Measurements from ENCODE around the gene PBX3.
A peak's percentile ranks its signal among the peaks of the same experiment; 100 is the strongest.

PBX3 gene

DNA sequence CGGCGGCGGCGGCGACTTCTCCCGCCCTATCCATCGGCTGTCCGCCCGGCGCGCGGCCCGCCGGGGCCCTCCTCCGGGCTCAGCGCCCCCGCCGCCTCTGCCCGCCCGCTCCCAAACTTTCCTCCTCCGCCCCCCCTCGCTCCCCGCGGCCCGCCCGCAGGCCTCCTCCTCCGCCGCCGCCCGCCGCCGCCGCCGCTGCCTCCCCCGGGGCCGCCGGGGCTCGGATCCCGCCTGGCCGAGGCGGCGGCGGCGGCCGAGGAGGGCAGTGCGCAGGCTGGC, 460 bp upstream of the PBX3 start:
- Histone ChIP-seq H3K9me2 (replicated peaks; ENCODE audit: low read depth, low read length) (no peaks in the 10 kb centered on the region), H3F3A (ENCODE audit: low read depth) (no peaks in the 10 kb centered on the region), H3K4me2 (ENCODE audit: low read depth, low read length, poor library complexity, severe bottlenecking) (no peak overlapping the region), H4K20me1 (ENCODE audit: insufficient read depth, low read length, poor library complexity, severe bottlenecking) (peaks cover 37% of the 10 kb centered on the region), H3K36me3 (ENCODE audit: insufficient read depth, low read length) (no peaks in the 10 kb centered on the region), H3K9ac (ENCODE audit: low read depth, low read length, poor library complexity, severe bottlenecking) (no peak overlapping the region), H3K27me3 (ENCODE audit: insufficient read depth, low read length, poor library complexity, severe bottlenecking) (no peaks in the 10 kb centered on the region), H3K9me3 (ENCODE audit: insufficient read depth, low read depth, low read length) (no peaks in the 10 kb centered on the region), H3K4me3 (ENCODE audit: low read length, poor library complexity, severe bottlenecking) (peak overlapping the region; percentile 78), H2AFZ (ENCODE audit: low read length) (no peak overlapping the region), H3K79me2 (ENCODE audit: insufficient read depth, low read length) (peaks cover 45% of the 10 kb centered on the region), H3K4me1 (ENCODE audit: insufficient read depth, low read length, poor library complexity, severe bottlenecking) (peaks cover 31% of the 10 kb centered on the region)
- TF ChIP-seq CTCF (conservative IDR thresholded peaks at IDR 0.05; ENCODE audit: low read length) (no peak), EZH2phosphoT487 (IDR thresholded peaks at IDR 0.05; ENCODE audit: borderline replicate concordance) (no peak)

DNA sequence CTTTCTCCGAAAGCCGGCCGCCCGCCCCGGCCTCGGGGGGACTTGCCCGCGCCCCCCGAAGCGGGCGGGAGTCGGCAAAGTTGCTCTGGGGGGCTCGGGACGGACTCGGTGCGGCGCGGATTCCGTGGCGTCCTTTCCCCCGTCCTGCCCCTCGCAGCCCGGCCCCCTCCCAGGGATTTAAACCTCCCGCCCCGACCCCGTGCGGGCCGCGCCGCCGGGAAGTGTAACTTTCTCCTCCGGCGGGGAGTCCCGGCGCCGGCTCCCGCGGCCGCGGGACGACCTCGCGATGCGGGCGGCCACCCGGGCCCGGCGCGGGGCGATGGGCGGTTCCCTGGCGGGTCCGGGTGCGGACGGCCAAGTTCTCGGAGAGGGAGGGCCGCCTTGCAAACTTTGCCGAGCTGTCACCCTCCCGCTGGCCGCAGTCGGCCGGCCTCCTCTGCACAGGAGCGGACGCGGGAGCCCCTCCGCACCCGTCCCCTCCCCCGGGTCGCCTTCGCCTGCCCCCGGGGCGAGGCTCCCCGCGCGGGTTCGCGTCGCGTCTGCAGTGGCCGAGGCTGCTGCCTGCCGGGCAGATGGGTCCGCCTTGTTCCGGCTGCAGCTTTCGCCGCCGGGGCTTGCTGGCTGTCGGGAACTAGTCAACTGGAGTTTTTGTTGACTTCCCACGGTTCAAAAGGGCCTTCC, 732 bp downstream of the PBX3 start:
- no peaks in the 10 kb centered on the region for H3K9me2 ChIP-seq (replicated peaks; ENCODE audit: low read depth, low read length)
- H3K79me2 ChIP-seq (ENCODE audit: insufficient read depth, low read length), result peaks cover 57% of the 10 kb centered on the region
- peaks cover 49% of the 10 kb centered on the region for H4K20me1 ChIP-seq (ENCODE audit: insufficient read depth, low read length, poor library complexity, severe bottlenecking)
- peak overlapping the region; percentile 84 for H3K4me2 ChIP-seq (ENCODE audit: low read depth, low read length, poor library complexity, severe bottlenecking)
- H2AFZ ChIP-seq (ENCODE audit: low read length), result peak overlapping the region; percentile 53; the same call in 1 of the 2 replicates
- H3K36me3 ChIP-seq (ENCODE audit: insufficient read depth, low read length), result no peaks in the 10 kb centered on the region
- H3K4me3 ChIP-seq (ENCODE audit: low read length, poor library complexity, severe bottlenecking), result peak overlapping the region; percentile 79
- no peaks in the 10 kb centered on the region for H3K9me3 ChIP-seq (ENCODE audit: insufficient read depth, low read depth, low read length)
- peak overlapping the region; percentile 91 for H3K9ac ChIP-seq (ENCODE audit: low read depth, low read length, poor library complexity, severe bottlenecking)
- TF ChIP-seq CTCF (conservative IDR thresholded peaks at IDR 0.05; ENCODE audit: low read length) (no peak), EZH2phosphoT487 (IDR thresholded peaks at IDR 0.05; ENCODE audit: borderline replicate concordance) (no peak)
- H3K27me3 ChIP-seq (ENCODE audit: insufficient read depth, low read length, poor library complexity, severe bottlenecking), result no peaks in the 10 kb centered on the region
- peaks cover 43% of the 10 kb centered on the region for H3K4me1 ChIP-seq (ENCODE audit: insufficient read depth, low read length, poor library complexity, severe bottlenecking)
- peaks cover 7% of the 10 kb centered on the region; the same call in 1 of the 2 replicates for H3F3A ChIP-seq (ENCODE audit: low read depth)

- peak overlapping the region; percentile 79 for H3K4me3 ChIP-seq (ENCODE audit: low read length, poor library complexity, severe bottlenecking)
Measured at GRCh38 chr9:125748446-125749099, 1.4 kb downstream of the PBX3 start.

More at GRCh38 chr9:125748446-125749099, 1.4 kb downstream of the PBX3 start:
- no peaks in the 10 kb centered on the region for H3K27me3 ChIP-seq (ENCODE audit: insufficient read depth, low read length, poor library complexity, severe bottlenecking)
- H3K9me3 ChIP-seq (ENCODE audit: insufficient read depth, low read depth, low read length), result no peaks in the 10 kb centered on the region
- H3K9me2 ChIP-seq (replicated peaks; ENCODE audit: low read depth, low read length), result no peaks in the 10 kb centered on the region
- H3K79me2 ChIP-seq (ENCODE audit: insufficient read depth, low read length), result peaks cover 64% of the 10 kb centered on the region
- H3F3A ChIP-seq (ENCODE audit: low read depth), result peaks cover 7% of the 10 kb centered on the region; the same call in 1 of the 2 replicates
- H3K4me2 ChIP-seq (ENCODE audit: low read depth, low read length, poor library complexity, severe bottlenecking), result peak overlapping the region; percentile 84
- H3K4me1 ChIP-seq (ENCODE audit: insufficient read depth, low read length, poor library complexity, severe bottlenecking), result peaks cover 47% of the 10 kb centered on the region
- no peak for TF ChIP-seq EZH2phosphoT487 (IDR thresholded peaks at IDR 0.05; ENCODE audit: borderline replicate concordance)
- no peak for TF ChIP-seq CTCF (conservative IDR thresholded peaks at IDR 0.05; ENCODE audit: low read length)
- H3K9ac ChIP-seq (ENCODE audit: low read depth, low read length, poor library complexity, severe bottlenecking), result peak overlapping the region; percentile 91
- H3K36me3 ChIP-seq (ENCODE audit: insufficient read depth, low read length), result no peaks in the 10 kb centered on the region
- peaks cover 55% of the 10 kb centered on the region for H4K20me1 ChIP-seq (ENCODE audit: insufficient read depth, low read length, poor library complexity, severe bottlenecking)
- no peak overlapping the region for H2AFZ ChIP-seq (ENCODE audit: low read length)
